GM12891 (cell line): ENCODE measurements around the gene IQGAP2.

Experiments
- PAX5 ChIP-seq: IDR thresholded peaks from 2 replicates; pipeline ENCODE4 v1.6.1; 2011; ENCODE audit warnings: low read length, moderate library complexity, mild to moderate bottlenecking; ENCODE audit not compliant: insufficient read depth, severe bottlenecking
- POLR2A ChIP-seq: IDR thresholded peaks from 2 replicates; pipeline ENCODE4 v1.6.1; 2011; ENCODE audit warnings: low read depth, low read length, control low read depth
- POLR2AphosphoS5 ChIP-seq: IDR thresholded peaks from 2 replicates; pipeline ENCODE4 v1.6.1; 2011; ENCODE audit warnings: low read depth, low read length, control low read depth
- SPI1 ChIP-seq: IDR thresholded peaks from 2 replicates; pipeline ENCODE4 v1.6.1; 2011; ENCODE audit warnings: low read depth, low read length, control low read depth
- TAF1 ChIP-seq: IDR thresholded peaks from 2 replicates; pipeline ENCODE4 v1.6.1; 2011; ENCODE audit warnings: low read depth, low read length, control low read depth

- no peak for TF ChIP-seq POLR2AphosphoS5
- TF ChIP-seq TAF1: no peak
- no peak for TF ChIP-seq POLR2A
- TF ChIP-seq SPI1: no peak
- no peak for TF ChIP-seq PAX5
Measured at GRCh38 chr5:76529464-76530344, 126.6 kb downstream of the IQGAP2 start.
